Ascending aorta (tissue), 2 donors: Measurements from ENCODE around the gene UFC1. TPM values are rescaled to one million over a fixed set of nuclear protein-coding genes. Genes with fewer than 3 reads are reported as not detected.

Experiments
- DNase-seq, 2 donors: peaks; one replicate each; pipeline ENCODE4 v3.0.0-alpha.2; 2019; ENCODE audit warnings: low spot score in 2 of 2
- H3K27ac ChIP-seq, 2 donors: fragments of 200-600 bp; sonication (generic); one replicate each; pipeline ENCODE4 v1.5.1; 2016 to 2017; ENCODE audit warnings: mild to moderate bottlenecking in 1 of 2
- H3K27me3 ChIP-seq: fragments of 200-600 bp; sonication (generic); one replicate; pipeline ENCODE4 v1.5.1; 2017
- H3K36me3 ChIP-seq, 2 donors: fragments of 200-600 bp; sonication (generic); one replicate each; pipeline ENCODE4 v1.5.1; 2016
- H3K4me1 ChIP-seq, 2 donors: fragments of 200-600 bp; sonication (generic); one replicate each; pipeline ENCODE4 v1.5.1; 2016 to 2017; ENCODE audit warnings: mild to moderate bottlenecking in 1 of 2
- H3K4me3 ChIP-seq, 2 donors: fragments of 200-600 bp; sonication (generic); one replicate each; pipeline ENCODE4 v1.5.1; 2016 to 2017; ENCODE audit warnings: mild to moderate bottlenecking in 1 of 2
- H3K9me3 ChIP-seq, 2 donors: fragments of 200-600 bp; sonication (generic); one replicate each; pipeline ENCODE4 v1.5.1; 2016
- intact Hi-C: fragments of 100-400 bp; cut with DNase I; formaldehyde crosslinking; loops from one replicate; pipeline ENCODE4 v1.15.1; 2023
- total RNA-seq: library from RNA; depleted of rRNA; stranded (reverse); fragments of >200 nt; gene quantifications from one replicate; pipeline ENCODE4 v1.1.0, GENCODE V29; 2016
- TF ChIP-seq, protein P1 (sequence below), 3 experiments: fragments of 200-600 bp in 2 of 3; fragments of 450-650 bp in 1 of 3; sonication (generic) in 2 of 3; IDR thresholded peaks; one replicate each; pipeline ENCODE4 v1.5.1; 2016 to 2019; ENCODE audit warnings: antibody characterized with exemption in 3 of 3, mild to moderate bottlenecking in 1 of 3, moderate library complexity in 1 of 3

The UFC1 gene
- 3.3 TPM for total RNA-seq

DNA sequence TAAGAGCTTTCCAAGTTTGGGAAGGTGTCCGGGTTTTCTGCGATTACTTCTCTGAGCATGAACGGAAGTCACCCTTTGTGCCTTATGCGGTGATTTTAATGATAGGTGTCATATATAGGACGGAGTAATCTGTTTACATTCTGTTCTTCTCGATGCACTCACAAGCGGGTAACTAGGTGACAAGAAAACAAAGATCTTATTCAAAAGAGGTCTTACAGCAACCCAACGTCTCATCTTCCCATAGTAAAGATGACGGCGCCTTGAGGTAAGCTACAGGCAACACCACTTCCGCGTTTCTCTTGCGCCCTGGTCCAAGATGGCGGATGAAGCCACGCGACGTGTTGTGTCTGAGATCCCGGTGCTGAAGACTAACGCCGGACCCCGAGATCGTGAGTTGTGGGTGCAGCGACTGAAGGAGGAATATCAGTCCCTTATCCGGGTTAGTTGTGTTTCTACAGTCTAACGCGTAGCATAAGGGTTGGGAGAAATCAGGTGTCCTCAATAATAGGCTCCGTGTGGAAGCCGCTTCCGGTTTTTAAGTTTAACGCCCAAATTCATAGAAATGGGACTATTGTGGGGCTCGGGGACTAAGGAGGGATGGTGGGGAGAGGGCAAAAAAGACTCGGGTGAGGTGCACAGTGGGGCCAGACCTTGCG, at the start of gene UFC1:
Gene UFC1 (plus strand): TSS at position 297 of the 656 bp plus-strand sequence. CDS start 20 bp downstream, at position 317.
- peak in 1 of 2 donors; percentile 91 for DNase-seq
- Histone ChIP-seq H3K9me3 (no peaks in the 10 kb centered on the region), H3K27ac (peak within 1 kb of the TSS; percentile 91 to 93), H3K27me3 (no peaks in the 10 kb centered on the region), H3K36me3 (peaks cover 2 to 4% of the 10 kb centered on the region in 2 donors), H3K4me3 (peak within 1 kb of the TSS; percentile 76 to 83), H3K4me1 (peaks cover 0 to 12% of the 10 kb centered on the region in 2 donors)
- intact Hi-C loops = loop anchor here (1.0 to 10.0 kb wide), 4 partner anchors 22 to 809 kb away; partner anchors contain the start of genes B4GALT3, COPA, DEDD and NCSTN
- TF ChIP-seq, protein P1, sequence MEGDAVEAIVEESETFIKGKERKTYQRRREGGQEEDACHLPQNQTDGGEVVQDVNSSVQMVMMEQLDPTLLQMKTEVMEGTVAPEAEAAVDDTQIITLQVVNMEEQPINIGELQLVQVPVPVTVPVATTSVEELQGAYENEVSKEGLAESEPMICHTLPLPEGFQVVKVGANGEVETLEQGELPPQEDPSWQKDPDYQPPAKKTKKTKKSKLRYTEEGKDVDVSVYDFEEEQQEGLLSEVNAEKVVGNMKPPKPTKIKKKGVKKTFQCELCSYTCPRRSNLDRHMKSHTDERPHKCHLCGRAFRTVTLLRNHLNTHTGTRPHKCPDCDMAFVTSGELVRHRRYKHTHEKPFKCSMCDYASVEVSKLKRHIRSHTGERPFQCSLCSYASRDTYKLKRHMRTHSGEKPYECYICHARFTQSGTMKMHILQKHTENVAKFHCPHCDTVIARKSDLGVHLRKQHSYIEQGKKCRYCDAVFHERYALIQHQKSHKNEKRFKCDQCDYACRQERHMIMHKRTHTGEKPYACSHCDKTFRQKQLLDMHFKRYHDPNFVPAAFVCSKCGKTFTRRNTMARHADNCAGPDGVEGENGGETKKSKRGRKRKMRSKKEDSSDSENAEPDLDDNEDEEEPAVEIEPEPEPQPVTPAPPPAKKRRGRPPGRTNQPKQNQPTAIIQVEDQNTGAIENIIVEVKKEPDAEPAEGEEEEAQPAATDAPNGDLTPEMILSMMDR (IDR thresholded peaks at IDR 0.05) = no peak

DNA sequence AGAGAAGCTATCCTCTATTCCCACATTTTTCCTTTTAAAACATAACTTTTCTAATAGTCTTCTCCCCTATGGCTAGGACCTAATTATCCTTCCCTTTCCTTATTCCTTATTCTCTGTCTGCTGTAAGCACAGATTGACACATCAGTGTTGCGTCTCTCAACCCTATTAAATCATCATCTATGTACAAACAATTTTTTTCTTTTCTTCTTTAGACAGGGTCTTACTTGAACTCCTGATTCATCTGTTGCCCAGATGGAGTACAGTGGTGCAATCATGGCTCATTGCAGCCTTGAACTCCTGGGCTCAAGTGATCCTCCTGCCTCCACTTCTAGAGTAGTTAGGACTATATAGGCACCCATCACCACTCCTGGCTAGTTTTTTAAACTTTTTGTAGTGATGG, 47.3 kb upstream of the UFC1 start:
- intact Hi-C loops = no loop called here
- TF ChIP-seq, protein P1 (IDR thresholded peaks at IDR 0.05) = no peak
- no peaks in the 10 kb centered on the region for H3K4me1 ChIP-seq
- DNase-seq = no peak
- no peaks in the 10 kb centered on the region for H3K9me3 ChIP-seq
- no peak overlapping the region for H3K27ac ChIP-seq
- H3K27me3 ChIP-seq = no peaks in the 10 kb centered on the region
- H3K4me3 ChIP-seq = no peak overlapping the region
- H3K36me3 ChIP-seq = peaks cover 9 to 10% of the 10 kb centered on the region in 2 donors

DNA sequence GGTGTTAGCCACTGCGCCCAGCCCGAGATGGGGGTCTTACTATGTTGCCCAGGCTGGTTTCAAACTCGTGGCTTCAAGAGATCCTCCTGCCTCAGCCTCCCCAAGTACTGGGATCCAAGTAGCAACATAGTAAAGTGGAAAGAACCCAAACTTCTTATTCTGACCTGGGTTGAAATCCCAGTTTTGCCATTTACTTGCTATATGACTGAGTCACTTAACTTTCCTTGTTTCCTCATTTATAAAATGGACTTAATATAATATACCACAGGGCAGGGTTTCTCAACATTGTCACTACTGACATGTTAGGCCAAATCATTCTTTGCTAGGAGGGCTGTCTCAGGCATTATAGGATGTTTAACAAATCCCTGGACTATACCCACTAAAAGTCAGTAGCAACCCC, 42.7 kb upstream of the UFC1 start:
- Histone ChIP-seq H3K4me1 (peaks cover 0 to 2% of the 10 kb centered on the region in 2 donors), H3K36me3 (no peaks in the 10 kb centered on the region), H3K27me3 (no peaks in the 10 kb centered on the region), H3K27ac (no peak overlapping the region), H3K4me3 (no peak overlapping the region), H3K9me3 (no peaks in the 10 kb centered on the region)
- TF ChIP-seq, protein P1 (IDR thresholded peaks at IDR 0.05) = no peak
- intact Hi-C loops = no loop called here
- DNase-seq = no peak

DNA sequence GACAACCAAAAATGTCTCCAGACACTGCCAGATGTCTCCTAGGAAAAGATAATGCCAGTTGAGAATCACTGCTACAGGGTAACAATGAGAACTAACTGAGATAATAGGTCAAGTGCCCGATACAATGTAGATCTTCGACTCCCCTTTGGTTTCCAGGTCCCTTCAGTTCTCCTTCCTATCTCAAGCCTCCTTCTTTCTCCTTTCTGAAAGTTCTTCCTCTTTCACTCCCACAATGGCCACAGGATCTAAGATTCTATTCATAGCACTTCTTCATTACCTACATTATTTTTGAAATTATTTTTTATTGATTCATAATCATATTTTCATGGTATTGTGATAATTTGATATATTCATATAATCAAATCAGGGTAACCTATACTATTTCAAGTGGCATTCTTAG, 42.3 kb upstream of the UFC1 start:
- TF ChIP-seq, protein P1 (IDR thresholded peaks at IDR 0.05) = no peak
- intact Hi-C loops = no loop called here
- DNase-seq = no peak
- Histone ChIP-seq H3K27me3 (no peaks in the 10 kb centered on the region), H3K4me3 (no peak overlapping the region), H3K4me1 (peaks cover 0 to 6% of the 10 kb centered on the region in 2 donors), H3K36me3 (no peaks in the 10 kb centered on the region), H3K9me3 (no peaks in the 10 kb centered on the region), H3K27ac (no peak overlapping the region)

DNA sequence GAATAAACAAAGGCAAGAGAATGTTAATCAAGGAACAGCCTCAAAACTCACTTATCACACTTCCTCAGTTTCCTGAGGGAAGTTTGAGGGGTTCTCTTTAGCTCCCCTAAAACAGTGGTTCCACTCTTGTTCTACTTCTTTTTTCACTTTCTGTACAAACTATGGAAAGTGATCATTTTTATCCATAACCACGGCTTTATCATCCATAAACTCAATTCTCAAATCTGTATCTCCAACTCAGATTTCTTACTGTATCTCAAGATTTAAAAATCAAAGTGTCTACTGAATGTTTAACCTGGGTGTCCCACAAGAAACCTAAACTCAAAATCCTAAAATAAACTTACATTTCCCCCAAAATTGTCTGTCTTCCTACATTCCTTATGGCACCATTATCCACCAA, 39.9 kb upstream of the UFC1 start:
- Histone ChIP-seq H3K9me3 (no peaks in the 10 kb centered on the region), H3K4me3 (no peak overlapping the region), H3K27ac (no peak overlapping the region), H3K36me3 (no peaks in the 10 kb centered on the region), H3K4me1 (peaks cover 5 to 15% of the 10 kb centered on the region in 2 donors), H3K27me3 (no peaks in the 10 kb centered on the region)
- intact Hi-C loops = no loop called here
- TF ChIP-seq, protein P1 (IDR thresholded peaks at IDR 0.05) = no peak
- DNase-seq = no peak
